Thymus (tissue), 14 donors: Measurements from ENCODE around the gene CGREF1. TPM values are rescaled to one million over a fixed set of nuclear protein-coding genes. Genes with fewer than 3 reads are reported as not detected.

Experiments used
- DNase-seq, 9 donors: peaks; one replicate each; pipeline ENCODE4 v3.0.0-alpha.2; 2013; ENCODE audit warnings: low spot score in 9 of 9, low read depth in 6 of 9, missing footprints in 1 of 9
- H3K27ac ChIP-seq, 2 donors: one replicate each; pipeline ENCODE4 v1.5.1; 2013; ENCODE audit warnings: control low read depth in 1 of 2, low read depth in 1 of 2, low read length in 1 of 2, mild to moderate bottlenecking in 1 of 2, moderate library complexity in 1 of 2
- H3K27me3 ChIP-seq, 2 donors: one replicate each; pipeline ENCODE4 v1.5.1; 2013; ENCODE audit warnings: low read length in 1 of 2; ENCODE audit not compliant: control insufficient read depth in 2 of 2, insufficient read depth in 1 of 2
- H3K36me3 ChIP-seq, 2 donors: one replicate each; pipeline ENCODE4 v1.5.1; 2013; ENCODE audit warnings: low read length in 1 of 2, mild to moderate bottlenecking in 1 of 2, moderate library complexity in 1 of 2; ENCODE audit not compliant: control insufficient read depth in 2 of 2, insufficient read depth in 2 of 2
- H3K4me1 ChIP-seq, 2 donors: one replicate each; pipeline ENCODE4 v1.5.1; 2013; ENCODE audit warnings: low read length in 2 of 2; ENCODE audit not compliant: control insufficient read depth in 2 of 2, insufficient read depth in 2 of 2
- H3K4me3 ChIP-seq, 2 donors: one replicate each; pipeline ENCODE4 v1.5.1; 2013; ENCODE audit warnings: low read length in 2 of 2, control low read depth in 1 of 2, mild to moderate bottlenecking in 1 of 2
- H3K9me3 ChIP-seq, 2 donors: one replicate each; pipeline ENCODE4 v1.5.1; 2013; ENCODE audit warnings: low read length in 1 of 2, mild to moderate bottlenecking in 1 of 2; ENCODE audit not compliant: control insufficient read depth in 2 of 2, insufficient read depth in 1 of 2
- WGBS: extraction: QIAGEN DNeasy Blood & Tissue Kit; methylation state at CpG from one replicate; pipeline ENCODE4 v1.1.7; 2013; 5-methylcytosine and 5-hydroxymethylcytosine counted together
- long read RNA-seq, 10 donors: transcript quantifications; one replicate each; lab custom pipeline, GENCODE V29; 2026
- polyA plus RNA-seq: library from polyadenylated mRNA; stranded (reverse); fragments of 200-250 nt; gene quantifications from one replicate; pipeline ENCODE4 v1.2.3, GENCODE V29; 2013
- total RNA-seq: library from RNA; stranded (reverse); fragments of 120-200 nt; gene quantifications from one replicate; pipeline ENCODE4 v1.2.4, GENCODE V29; 2013
- donor health status: healthy.

The CGREF1 gene
- total RNA-seq (0.57 TPM), polyA plus RNA-seq (0.43 TPM)
- long read RNA-seq, donor 1: 0 reads
- long read RNA-seq, donor 2: 0 reads
- long read RNA-seq, donor 3: 0 reads
- long read RNA-seq, donor 4: 0 reads
- long read RNA-seq, donor 5: 0 reads
- long read RNA-seq, donor 6: 0 reads
- long read RNA-seq, donor 7: 0 reads
- long read RNA-seq, donor 8: 0 reads
- long read RNA-seq, donor 9: 0 reads
- long read RNA-seq, donor 10: 0 reads

DNA sequence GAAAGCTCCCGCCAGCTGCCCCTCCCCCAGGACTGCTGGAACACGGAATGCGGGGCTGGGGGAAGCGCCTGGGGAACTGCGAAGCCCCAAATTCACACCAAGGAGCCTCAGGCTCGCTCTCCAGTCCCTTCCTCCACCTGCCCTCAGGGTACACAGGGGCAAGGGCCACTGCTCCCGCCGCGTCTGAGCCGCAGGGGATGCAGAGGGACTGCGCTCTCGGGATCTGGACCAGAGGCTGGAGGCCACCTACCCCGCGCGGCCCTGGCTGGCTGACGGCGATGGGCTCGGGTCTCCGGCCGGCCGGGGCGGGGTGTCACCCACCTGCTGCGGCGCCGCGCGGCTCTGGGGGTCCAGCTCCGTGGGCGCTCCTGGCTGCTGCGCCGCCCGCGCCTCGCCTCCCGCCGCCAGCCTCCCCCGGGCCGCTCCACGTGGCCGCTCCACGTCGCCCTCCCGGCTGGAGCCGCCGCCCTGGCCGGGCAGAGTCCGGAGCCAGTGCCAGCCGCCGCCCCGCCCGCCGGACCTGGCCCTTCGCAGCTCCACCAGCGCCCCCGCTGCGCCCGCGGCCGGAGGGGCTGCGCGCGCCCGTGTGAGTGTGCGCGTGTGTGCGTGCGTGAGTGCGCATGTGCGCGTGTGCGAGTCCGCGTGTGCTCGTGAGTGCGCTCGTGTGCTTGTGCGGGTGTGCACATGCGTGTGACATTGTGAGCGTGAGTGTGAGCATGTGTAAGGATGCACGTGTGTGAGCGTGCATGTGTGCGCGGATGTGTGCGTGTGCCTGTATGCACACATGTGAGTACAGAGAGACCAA lies at the start of gene CGREF1:
Gene CGREF1, minus strand, starts transcription at position 604 of the 805 bp plus-strand sequence. CDS start 14,762 bp downstream, outside the sequence.
- no peak within 1 kb of the TSS for H3K27ac ChIP-seq
- peaks cover 35 to 78% of the 10 kb centered on the region in 2 donors for H3K27me3 ChIP-seq
- no peaks in the 10 kb centered on the region for H3K36me3 ChIP-seq
- peak within 1 kb of the TSS in 1 of 2 donors; percentile 33 for H3K4me3 ChIP-seq
- WGBS: 6% methylated on average over 84 of the region's 84 CpGs
- peaks cover 4 to 11% of the 10 kb centered on the region in 2 donors for H3K4me1 ChIP-seq
- no peaks in the 10 kb centered on the region for H3K9me3 ChIP-seq
- DNase-seq: no peak

DNA sequence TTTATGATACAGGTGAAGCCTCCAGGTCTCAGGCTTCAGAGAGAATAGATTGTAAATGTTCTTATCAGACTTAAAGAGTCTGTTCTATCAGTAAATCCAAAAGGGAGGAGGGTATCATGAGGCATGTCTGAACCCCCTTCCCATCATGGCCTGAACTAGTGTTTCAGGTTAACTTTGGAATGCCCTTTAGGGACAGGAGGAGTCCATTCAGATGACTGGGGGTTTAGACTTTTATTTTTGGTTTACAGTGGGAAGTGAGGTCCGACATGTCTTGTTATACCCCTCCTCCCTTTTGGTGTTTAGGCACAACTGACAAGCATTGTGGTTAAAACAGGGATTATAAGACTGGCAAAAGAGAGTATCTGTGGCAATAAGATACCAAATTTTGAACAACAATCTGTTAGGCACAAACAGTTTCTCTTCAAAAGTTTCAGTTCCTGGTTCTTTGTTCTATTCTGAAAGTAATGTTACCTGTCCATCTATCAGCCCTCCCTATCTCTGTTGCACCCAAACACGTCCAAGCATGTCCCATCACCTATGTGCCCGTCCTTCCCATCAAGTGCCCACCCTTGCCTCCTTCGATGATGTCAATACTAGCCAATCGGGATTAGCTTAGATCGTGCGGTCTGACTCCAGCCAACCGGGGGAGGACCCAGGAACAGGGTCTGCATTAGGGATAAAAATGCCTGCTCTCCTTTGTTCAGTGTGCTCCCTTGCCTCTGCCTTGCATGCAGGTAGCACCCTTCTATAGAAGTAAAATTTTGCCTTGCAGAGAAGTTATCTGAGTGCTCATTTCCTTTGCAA lies 46.2 kb upstream of the CGREF1 start:
- H3K27ac ChIP-seq: no peak overlapping the region
- 95% methylated on average over 8 of the region's 8 CpGs for WGBS

DNA sequence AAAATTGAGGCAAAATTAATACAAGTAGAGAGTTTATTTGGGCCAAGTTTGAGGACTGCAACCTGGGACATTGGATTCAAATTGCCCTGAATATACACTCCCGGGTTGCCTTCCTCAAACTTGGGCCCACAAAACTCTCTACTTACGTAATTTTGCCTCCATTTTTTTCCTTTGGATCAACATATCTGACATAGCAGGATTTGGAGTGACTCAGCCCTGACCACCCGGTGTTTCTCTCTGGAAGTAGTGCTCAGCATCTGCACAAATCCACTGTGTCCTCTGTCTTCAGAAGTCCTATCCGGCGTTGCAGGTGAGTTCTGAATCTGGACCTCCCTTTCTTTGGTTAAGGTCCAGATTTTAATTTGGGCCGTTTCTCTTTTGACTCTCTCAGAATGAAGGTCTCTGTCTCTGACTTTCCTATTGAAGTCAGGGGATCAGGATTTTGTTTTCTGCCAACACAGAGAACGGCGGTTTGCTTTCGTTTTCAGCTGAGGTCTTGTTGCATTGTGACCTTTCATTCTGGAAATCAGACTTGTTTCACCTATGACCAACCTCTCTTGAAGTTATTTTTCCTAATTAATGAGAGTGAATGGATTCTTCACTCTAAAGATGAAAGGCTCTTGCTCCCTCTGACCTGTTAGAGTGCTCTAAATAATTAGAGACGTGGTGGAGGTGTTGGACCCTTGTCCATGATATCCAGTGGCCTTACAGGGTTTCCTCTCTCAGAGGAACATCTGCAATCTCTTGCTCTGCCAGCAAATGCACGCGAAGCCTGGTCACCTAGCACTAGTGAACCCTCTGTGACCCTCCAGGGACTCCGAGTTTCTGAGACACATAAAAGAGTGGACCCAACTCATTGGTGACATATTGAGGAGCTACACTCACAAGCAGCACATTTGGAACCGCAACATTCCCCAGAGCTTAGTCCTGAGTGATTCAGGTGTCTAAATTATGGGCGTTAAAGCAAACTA lies 43.5 kb upstream of the CGREF1 start:
- no peaks in the 10 kb centered on the region for H3K27me3 ChIP-seq
- WGBS: 96% methylated on average over 15 of the region's 15 CpGs
- no peak overlapping the region for H3K4me3 ChIP-seq
- H3K9me3 ChIP-seq: no peaks in the 10 kb centered on the region
- no peak for DNase-seq
- no peak overlapping the region for H3K27ac ChIP-seq
- no peaks in the 10 kb centered on the region for H3K4me1 ChIP-seq
- H3K36me3 ChIP-seq: no peaks in the 10 kb centered on the region

More for the DNA sequence above, 46.2 kb upstream of the CGREF1 start:
- Histone ChIP-seq H3K4me3 (no peak overlapping the region), H3K27me3 (peaks cover under 1 to 4% of the 10 kb centered on the region in 2 donors), H3K9me3 (no peaks in the 10 kb centered on the region), H3K4me1 (no peaks in the 10 kb centered on the region), H3K36me3 (no peaks in the 10 kb centered on the region)
- no peak for DNase-seq

- Histone ChIP-seq H3K36me3 (no peaks in the 10 kb centered on the region), H3K4me3 (no peak overlapping the region), H3K9me3 (no peaks in the 10 kb centered on the region), H3K27me3 (no peaks in the 10 kb centered on the region), H3K27ac (no peak overlapping the region), H3K4me1 (no peaks in the 10 kb centered on the region)
- no peak for DNase-seq
- whole genome bisulfite sequencing: 92% methylated on average over 9 of the region's 9 CpGs
These were observed 41.3 kb upstream of the CGREF1 start for GRCh38 chr2:27160191-27160590.

DNA sequence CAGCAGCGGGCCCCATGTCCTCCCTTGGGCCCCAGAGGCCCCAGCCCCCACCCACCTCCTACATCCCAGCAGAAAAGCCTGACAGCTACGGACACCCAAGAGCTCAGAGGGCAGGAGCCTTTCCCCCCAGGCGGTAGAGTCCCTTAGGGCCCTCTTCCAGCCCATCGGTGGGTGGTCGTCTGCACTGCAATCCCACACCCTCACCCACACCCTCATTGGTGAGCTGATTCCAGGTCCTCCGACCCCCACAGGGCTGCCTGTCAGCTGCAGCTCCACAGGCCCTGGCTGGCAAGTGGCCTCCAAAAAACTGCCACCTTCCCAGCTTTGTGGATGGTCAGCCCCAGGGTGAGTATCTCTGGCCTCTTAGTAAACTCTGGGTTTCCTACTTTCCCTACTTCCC lies 40.3 kb upstream of the CGREF1 start:
- Histone ChIP-seq H3K9me3 (no peaks in the 10 kb centered on the region), H3K27me3 (no peaks in the 10 kb centered on the region), H3K27ac (no peak overlapping the region), H3K4me1 (no peaks in the 10 kb centered on the region), H3K4me3 (no peak overlapping the region), H3K36me3 (no peaks in the 10 kb centered on the region)
- WGBS: 95% methylated on average over 6 of the region's 6 CpGs
- DNase-seq: no peak

GRCh38 chr2:27158468-27158867 lies 39.5 kb upstream of the CGREF1 start:
- H3K4me3 ChIP-seq: no peak overlapping the region
- no peaks in the 10 kb centered on the region for H3K9me3 ChIP-seq
- H3K36me3 ChIP-seq: no peaks in the 10 kb centered on the region
- no peak for DNase-seq
- H3K27ac ChIP-seq: no peak overlapping the region
- no peaks in the 10 kb centered on the region for H3K4me1 ChIP-seq
- 94% methylated on average over 6 of the region's 6 CpGs for WGBS
- H3K27me3 ChIP-seq: no peaks in the 10 kb centered on the region

DNA sequence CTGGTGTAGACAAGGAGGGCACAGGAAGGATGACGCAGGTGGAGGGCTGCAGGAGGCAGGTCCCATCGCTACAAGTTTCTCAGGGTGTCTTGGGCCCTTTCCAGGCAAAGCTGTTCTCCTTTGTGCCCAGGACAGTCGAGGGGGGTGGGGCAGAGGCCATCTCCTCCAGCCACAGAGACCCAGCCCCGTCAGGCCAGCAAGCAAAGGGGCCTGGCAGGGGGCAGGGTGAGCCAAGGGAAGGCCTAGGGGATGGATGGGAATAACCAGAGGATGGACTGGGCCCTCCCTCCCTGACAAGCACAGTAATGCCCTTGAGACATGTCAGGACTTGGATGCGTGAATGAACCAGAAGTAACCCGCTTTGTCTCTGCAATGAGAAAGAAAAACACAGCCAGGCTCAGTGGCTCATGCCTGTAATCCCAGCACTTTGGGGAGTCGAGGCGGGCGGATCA lies 36.2 kb upstream of the CGREF1 start:
- no peak overlapping the region for H3K4me3 ChIP-seq
- no peaks in the 10 kb centered on the region for H3K27me3 ChIP-seq
- WGBS: 92% methylated on average over 9 of the region's 9 CpGs
- H3K9me3 ChIP-seq: no peaks in the 10 kb centered on the region
- no peak overlapping the region for H3K27ac ChIP-seq
- H3K4me1 ChIP-seq: no peaks in the 10 kb centered on the region
- DNase-seq: no peak
- H3K36me3 ChIP-seq: no peaks in the 10 kb centered on the region

- H3K4me3 ChIP-seq: no peak overlapping the region
- no peaks in the 10 kb centered on the region for H3K36me3 ChIP-seq
- H3K27me3 ChIP-seq: no peaks in the 10 kb centered on the region
- DNase-seq: no peak
- H3K4me1 ChIP-seq: no peaks in the 10 kb centered on the region
- 94% methylated on average over 6 of the region's 6 CpGs for WGBS
- no peak overlapping the region for H3K27ac ChIP-seq
- H3K9me3 ChIP-seq: no peaks in the 10 kb centered on the region
These were observed 35.6 kb upstream of the CGREF1 start for GRCh38 chr2:27154488-27154887.
